HG03442 (cell line): Measurements from ENCODE around the gene MINK1.

Source experiments
- ATAC-seq: cut with Tn5 transposase; IDR thresholded peaks from one replicate; pipeline ENCODE4 v1.9.1; 2021; ENCODE audit warnings: mild to moderate bottlenecking, moderate library complexity; ENCODE audit not compliant: unreplicated experiment

Gene MINK1

DNA sequence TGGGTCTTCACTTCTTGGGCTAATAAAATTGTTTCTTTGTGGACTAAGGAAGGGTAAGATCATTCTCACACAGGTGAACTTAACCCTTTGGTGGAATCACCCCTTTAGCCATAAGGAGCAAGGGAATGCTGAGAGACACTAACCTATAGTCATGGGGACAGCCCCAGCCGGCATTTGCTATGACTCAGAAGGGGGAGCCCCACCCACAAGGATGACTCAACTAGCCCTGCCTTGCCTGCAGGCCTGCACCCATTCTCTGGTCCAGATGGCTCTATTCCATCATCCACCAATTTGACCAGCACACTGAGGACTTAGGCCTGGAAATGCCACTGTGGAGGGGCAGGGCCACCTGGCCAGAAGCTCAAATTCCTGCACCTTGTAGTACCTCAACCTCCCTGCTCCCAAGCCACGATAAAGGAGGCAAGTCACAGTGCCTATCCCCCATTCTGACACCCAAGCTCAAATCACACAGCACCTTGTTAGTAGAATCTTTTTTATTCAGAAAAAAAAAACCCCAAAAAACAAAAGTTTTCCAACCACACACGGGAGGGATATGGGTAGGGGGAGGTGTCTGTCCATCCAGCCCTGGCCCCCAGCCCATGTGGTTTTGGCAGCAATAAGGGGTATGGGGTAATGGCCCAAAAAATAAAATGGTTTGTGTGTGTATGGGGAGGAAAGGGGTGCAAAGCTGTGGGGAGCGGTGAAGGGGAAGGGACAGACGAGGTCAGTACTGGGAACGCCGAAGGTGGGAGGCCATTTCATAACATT lies 112.2 kb downstream of the MINK1 start:
- peak; percentile 20 for ATAC-seq

DNA sequence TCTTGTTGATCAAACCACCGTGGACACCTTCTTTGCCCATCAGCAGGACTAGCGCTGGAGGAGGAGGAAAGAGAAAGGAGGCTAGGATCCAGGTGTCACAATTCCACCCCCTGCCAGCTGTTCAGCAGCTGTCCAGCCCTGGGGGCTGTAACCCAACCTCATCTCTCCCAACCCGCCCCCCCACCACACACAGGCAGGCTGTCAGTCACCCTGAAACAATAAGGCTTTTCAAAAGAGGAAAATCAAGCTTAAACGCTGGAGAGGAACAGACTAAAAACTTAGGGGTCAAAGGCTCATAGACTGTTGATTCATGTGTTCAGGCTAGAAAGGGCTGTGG lies 112.8 kb downstream of the MINK1 start:
- no peak for ATAC-seq

DNA sequence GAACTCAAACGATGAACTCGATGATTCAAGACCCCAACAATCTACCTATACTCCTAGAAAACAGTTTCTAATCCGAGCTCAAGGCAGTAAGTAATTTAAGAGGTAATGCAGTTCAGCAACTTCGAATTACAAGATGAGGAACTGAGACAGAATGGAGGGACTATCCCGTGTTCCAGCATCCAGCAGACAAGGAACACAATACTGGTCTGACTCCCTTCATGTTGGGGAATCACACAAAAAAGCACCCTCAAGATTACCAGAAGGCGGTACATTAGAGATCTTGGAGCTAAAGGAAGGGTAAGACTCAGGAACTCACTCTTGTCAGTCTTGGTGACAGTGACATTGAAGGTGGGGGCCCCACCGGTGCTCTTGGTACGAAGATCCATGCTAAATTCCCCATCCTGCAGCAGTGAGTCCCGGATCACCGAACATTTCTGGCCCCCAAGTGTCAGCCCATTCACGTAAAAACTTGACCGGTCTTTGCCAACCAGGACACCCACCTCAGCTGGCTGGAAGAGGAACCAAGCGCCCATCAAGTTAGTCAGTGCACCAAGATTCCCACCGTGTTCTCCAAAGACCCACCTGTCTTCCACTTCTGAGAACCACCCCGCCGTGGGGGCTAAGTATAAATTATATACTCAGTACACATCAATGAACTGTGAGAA lies 113.3 kb downstream of the MINK1 start:
- no peak for ATAC-seq

DNA sequence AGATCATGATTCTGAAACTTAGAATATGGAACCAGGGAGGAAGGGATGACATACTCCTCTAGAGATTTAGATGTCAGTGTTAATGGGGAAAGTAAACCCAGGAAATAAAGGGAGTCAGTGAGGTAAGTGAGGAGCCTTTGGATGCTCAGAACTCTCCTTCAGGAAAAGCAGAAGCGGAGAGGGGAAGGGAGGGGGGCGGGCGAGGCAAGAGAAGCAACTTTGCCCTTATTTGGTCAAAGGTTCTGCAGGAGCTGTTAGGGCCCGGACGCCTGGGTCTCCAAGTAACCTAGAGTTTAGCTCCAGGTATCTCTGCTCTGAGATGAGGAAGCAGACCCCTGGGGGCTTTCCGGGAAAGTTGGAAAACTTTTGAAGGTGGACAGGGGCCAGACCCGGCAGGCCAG lies 113.9 kb downstream of the MINK1 start:
- no peak for ATAC-seq
